Trophoblast cell (in vitro differentiated cells and primary cell): ENCODE results near the gene NUDT16L1.

ENCODE experiments used
- DNase-seq, 2 donors: peaks; one replicate each; pipeline ENCODE4 v3.0.0-alpha.2; 2016
- H2AFZ ChIP-seq: 2 replicates; pipeline ENCODE4 v1.6.1; 2013; ENCODE audit warnings: low read length, moderate library complexity, mild to moderate bottlenecking; ENCODE audit not compliant: insufficient read depth, poor library complexity
- H2AK5ac ChIP-seq: 2 replicates; pipeline ENCODE4 v1.6.1; 2013; ENCODE audit warnings: mild to moderate bottlenecking, low read length
- H2BK120ac ChIP-seq: 2 replicates; pipeline ENCODE4 v1.6.1; 2013; ENCODE audit warnings: low read length, mild to moderate bottlenecking, moderate library complexity; ENCODE audit not compliant: insufficient read depth, poor library complexity
- H2BK12ac ChIP-seq: 2 replicates; pipeline ENCODE4 v1.6.1; 2013; ENCODE audit warnings: mild to moderate bottlenecking, low read length, moderate library complexity
- H2BK5ac ChIP-seq: 2 replicates; pipeline ENCODE4 v1.6.1; 2013; ENCODE audit warnings: low read length, low read depth, moderate library complexity, mild to moderate bottlenecking; ENCODE audit not compliant: poor library complexity
- H3K14ac ChIP-seq: 2 replicates; pipeline ENCODE4 v1.6.1; 2013; ENCODE audit warnings: mild to moderate bottlenecking, low read length
- H3K18ac ChIP-seq: 2 replicates; pipeline ENCODE4 v1.6.1; 2013; ENCODE audit warnings: mild to moderate bottlenecking, low read length
- H3K23ac ChIP-seq: 2 replicates; pipeline ENCODE4 v1.6.1; 2013; ENCODE audit warnings: low read length
- H3K27ac ChIP-seq: 2 replicates; pipeline ENCODE4 v1.5.1; 2013; ENCODE audit warnings: low read depth, mild to moderate bottlenecking, inconsistent platforms, low read length, moderate library complexity
- H3K27me3 ChIP-seq: 2 replicates; pipeline ENCODE4 v1.6.1; 2013; ENCODE audit warnings: inconsistent platforms, mild to moderate bottlenecking, low read length, moderate library complexity; ENCODE audit not compliant: insufficient read depth
- H3K36me3 ChIP-seq, 2 experiments: 1 replicate in 1 of 2; 2 replicates in 1 of 2; pipeline ENCODE4 v1.6.1; 2013; ENCODE audit warnings: low read length in 2 of 2, mild to moderate bottlenecking in 2 of 2, moderate library complexity in 1 of 2; ENCODE audit not compliant: insufficient read depth in 2 of 2, control insufficient read depth in 1 of 2
- H3K4ac ChIP-seq: 2 replicates; pipeline ENCODE4 v1.6.1; 2013; ENCODE audit warnings: low read depth, mild to moderate bottlenecking, low read length, moderate library complexity
- H3K4me1 ChIP-seq, 2 experiments: 1 replicate in 1 of 2; 2 replicates in 1 of 2; pipeline ENCODE4 v1.6.1; 2013; ENCODE audit warnings: low read length in 2 of 2, mild to moderate bottlenecking in 2 of 2, moderate library complexity in 1 of 2; ENCODE audit not compliant: insufficient read depth in 2 of 2, control insufficient read depth in 1 of 2
- H3K4me2 ChIP-seq: 2 replicates; pipeline ENCODE4 v1.6.1; 2013; ENCODE audit warnings: inconsistent platforms, mild to moderate bottlenecking, low read length, moderate library complexity
- H3K4me3 ChIP-seq: 2 replicates; pipeline ENCODE4 v1.5.1; 2013; ENCODE audit warnings: mild to moderate bottlenecking, low read depth, low read length, inconsistent platforms
- H3K79me1 ChIP-seq: one replicate; pipeline ENCODE4 v1.6.1; 2013; ENCODE audit warnings: low read length
- H3K79me2 ChIP-seq: 2 replicates; pipeline ENCODE4 v1.6.1; 2013; ENCODE audit warnings: low read length, mild to moderate bottlenecking; ENCODE audit not compliant: control insufficient read depth, insufficient read depth, poor library complexity
- H3K9ac ChIP-seq: 2 replicates; pipeline ENCODE4 v1.6.1; 2013; ENCODE audit warnings: mild to moderate bottlenecking, low read length
- H3K9me3 ChIP-seq: 2 replicates; pipeline ENCODE4 v1.6.1; 2013; ENCODE audit warnings: low read depth, mild to moderate bottlenecking, control low read depth, inconsistent platforms, low read length; ENCODE audit not compliant: insufficient read depth
- H4K12ac ChIP-seq: 2 replicates; pipeline ENCODE4 v1.6.1; 2013; ENCODE audit warnings: low read depth, mild to moderate bottlenecking, low read length, moderate library complexity
- H4K8ac ChIP-seq: 2 replicates; pipeline ENCODE4 v1.6.1; 2013; ENCODE audit warnings: low read depth, mild to moderate bottlenecking, low read length, moderate library complexity
- H4K91ac ChIP-seq: one replicate; pipeline ENCODE4 v1.6.1; 2013; ENCODE audit warnings: low read depth, mild to moderate bottlenecking, low read length, moderate library complexity
- WGBS: extraction: QIAGEN DNeasy Blood & Tissue Kit; methylation state at CpG from one replicate; pipeline ENCODE4 v1.1.7; 2013; ENCODE audit warnings: missing lambda C conversion rate; ENCODE audit not compliant: insufficient read length, insufficient coverage; ENCODE audit errors: extremely low coverage; 5-methylcytosine and 5-hydroxymethylcytosine counted together

Gene NUDT16L1

DNA sequence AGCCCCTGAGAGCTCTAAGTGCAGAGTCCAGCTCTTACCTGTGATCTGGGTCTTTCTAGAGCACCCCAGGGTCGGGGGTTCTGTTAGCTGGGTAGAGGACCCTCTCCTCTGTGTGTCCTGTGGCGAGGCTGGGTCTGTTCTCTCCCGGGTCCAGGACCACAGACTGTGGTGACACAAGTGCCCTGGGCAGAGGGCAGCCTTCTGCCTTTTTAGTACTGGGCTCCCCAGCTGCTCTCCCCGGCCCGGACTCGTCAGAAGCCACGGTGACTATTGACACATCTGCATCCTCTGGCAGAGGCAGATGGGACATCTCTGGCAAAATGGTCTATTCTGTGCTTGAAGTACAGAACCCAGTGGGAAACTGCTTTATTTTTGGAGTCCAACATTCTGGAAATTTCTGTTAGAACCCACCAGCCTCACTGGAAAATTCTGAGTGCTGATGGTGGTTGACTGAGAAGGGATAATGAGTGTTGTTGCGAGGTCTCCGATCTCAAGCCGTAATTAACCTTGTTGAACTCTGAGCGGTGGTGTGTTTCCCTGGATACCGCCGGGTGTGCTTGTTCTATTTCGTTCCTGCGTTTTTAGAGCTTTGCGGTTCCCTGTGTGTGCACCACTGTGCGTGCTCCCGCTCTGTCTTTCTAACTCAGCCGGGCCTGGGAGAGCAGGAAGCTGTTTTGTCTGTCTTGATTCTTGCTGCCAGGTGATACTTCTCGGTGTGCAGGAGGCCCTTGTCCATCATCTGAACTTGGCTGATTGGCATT is 26.0 kb upstream of the NUDT16L1 start:
- Histone ChIP-seq H4K91ac (no peak overlapping the region), H3K14ac (no peak overlapping the region), H4K8ac (no peak overlapping the region), H3K79me2 (no peaks in the 10 kb centered on the region), H3K36me3 (peaks cover 52 to 75% of the 10 kb centered on the region in 2 experiments), H3K27me3 (no peaks in the 10 kb centered on the region), H2BK5ac (no peak overlapping the region), H3K4ac (no peak overlapping the region), H3K79me1 (no peaks in the 10 kb centered on the region), H3K23ac (no peak overlapping the region), H2AFZ (no peak overlapping the region), H2BK120ac (no peak overlapping the region), H3K27ac (no peak overlapping the region), H4K12ac (no peak overlapping the region), H3K9ac (no peak overlapping the region), H2BK12ac (no peak overlapping the region), H3K4me3 (no peak overlapping the region), H2AK5ac (no peak overlapping the region), H3K9me3 (no peaks in the 10 kb centered on the region), H3K4me1 (peaks cover 3 to 11% of the 10 kb centered on the region in 2 experiments), H3K18ac (no peak overlapping the region), H3K4me2 (no peak overlapping the region)
- no peak for DNase-seq
- no CpG with 5 or more reads among the region's 20 CpGs for WGBS

DNA sequence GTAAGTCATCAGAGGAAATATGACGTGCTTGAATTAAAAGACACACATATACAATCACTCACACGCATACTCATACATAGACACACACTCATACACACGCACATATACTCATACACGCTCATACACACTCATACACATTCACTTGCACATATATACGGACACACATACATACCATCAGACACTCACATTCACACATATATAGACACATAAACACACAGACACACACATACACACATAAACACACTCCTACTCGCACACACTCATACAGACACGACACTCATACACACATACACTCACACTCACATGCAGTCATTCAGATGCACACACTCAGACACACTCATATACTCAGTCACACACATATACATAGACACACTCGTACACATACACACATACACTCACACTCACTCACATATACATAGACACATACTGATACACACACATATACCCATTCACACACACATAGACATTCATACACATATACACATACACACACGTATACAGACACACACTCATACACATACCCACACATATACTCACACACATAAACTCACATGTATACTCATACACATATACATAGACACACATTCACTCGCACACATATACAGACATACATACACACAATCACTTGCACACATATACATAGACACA is 24.9 kb upstream of the NUDT16L1 start:
- H3K36me3 ChIP-seq, result peaks cover 55 to 76% of the 10 kb centered on the region in 2 experiments
- no peak overlapping the region for H4K8ac ChIP-seq
- no peak overlapping the region for H3K14ac ChIP-seq
- no peak overlapping the region for H2AFZ ChIP-seq
- no peaks in the 10 kb centered on the region for H3K79me1 ChIP-seq
- no peaks in the 10 kb centered on the region for H3K27me3 ChIP-seq
- no peaks in the 10 kb centered on the region for H3K79me2 ChIP-seq
- peaks cover 5 to 11% of the 10 kb centered on the region in 2 experiments for H3K4me1 ChIP-seq
- no peak overlapping the region for H3K9ac ChIP-seq
- H3K9me3 ChIP-seq, result no peaks in the 10 kb centered on the region
- no peak overlapping the region for H2BK120ac ChIP-seq
- H4K12ac ChIP-seq, result no peak overlapping the region
- WGBS, result 100% methylated on average over 7 of the region's 10 CpGs
- no peak overlapping the region for H3K4me2 ChIP-seq
- no peak overlapping the region for H3K27ac ChIP-seq
- no peak for DNase-seq
- no peak overlapping the region for H2BK5ac ChIP-seq
- H4K91ac ChIP-seq, result no peak overlapping the region
- no peak overlapping the region for H2BK12ac ChIP-seq
- H3K4me3 ChIP-seq, result no peak overlapping the region
- H3K18ac ChIP-seq, result no peak overlapping the region
- no peak overlapping the region for H3K4ac ChIP-seq
- H2AK5ac ChIP-seq, result no peak overlapping the region
- no peak overlapping the region for H3K23ac ChIP-seq

DNA sequence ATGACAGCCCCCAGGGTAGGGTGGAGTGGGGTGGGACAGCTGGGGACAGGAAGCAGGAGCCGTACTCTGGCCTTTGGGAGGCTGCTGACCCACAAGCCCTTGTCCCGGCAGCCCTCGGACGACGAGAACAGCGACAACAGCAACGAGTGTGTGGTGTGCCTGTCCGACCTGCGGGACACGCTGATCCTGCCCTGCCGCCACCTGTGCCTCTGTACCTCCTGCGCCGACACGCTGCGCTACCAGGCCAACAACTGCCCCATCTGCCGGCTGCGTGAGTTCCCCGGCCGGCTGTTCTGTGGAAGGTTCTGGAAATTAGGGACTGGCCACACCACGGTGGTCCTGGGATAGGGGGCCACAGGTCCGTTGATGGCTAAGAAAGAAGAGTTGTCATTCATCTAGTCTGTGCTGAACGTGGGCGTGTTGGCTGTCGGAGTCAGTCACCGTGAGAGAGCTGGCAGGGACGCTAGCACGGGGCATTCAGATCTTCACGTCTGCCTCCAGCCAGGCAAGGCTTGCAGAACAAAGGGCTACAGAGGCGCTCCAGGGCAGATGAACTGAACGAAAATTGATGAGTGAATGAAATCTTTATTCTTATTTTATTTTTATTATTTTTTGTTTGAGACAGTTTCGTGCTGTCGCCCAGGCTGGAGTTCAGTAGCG is 19.8 kb upstream of the NUDT16L1 start:
- Histone ChIP-seq H3K4me2 (no peak overlapping the region), H2AFZ (no peak overlapping the region), H3K9me3 (no peaks in the 10 kb centered on the region), H3K27ac (no peak overlapping the region), H3K4me1 (peaks cover 12 to 17% of the 10 kb centered on the region in 2 experiments), H3K14ac (no peak overlapping the region), H3K9ac (peak overlapping the region; percentile 25), H4K91ac (no peak overlapping the region), H3K4me3 (no peak overlapping the region), H2AK5ac (peak overlapping the region; percentile 79), H3K27me3 (no peaks in the 10 kb centered on the region), H2BK12ac (no peak overlapping the region), H4K12ac (peak overlapping the region; percentile 29), H3K79me1 (peaks cover 14% of the 10 kb centered on the region), H3K36me3 (peaks cover 30 to 46% of the 10 kb centered on the region in 2 experiments), H3K79me2 (no peaks in the 10 kb centered on the region), H2BK120ac (peak overlapping the region; percentile 50), H3K18ac (peak overlapping the region; percentile 30), H3K4ac (no peak overlapping the region), H4K8ac (no peak overlapping the region), H2BK5ac (no peak overlapping the region), H3K23ac (no peak overlapping the region)
- DNase-seq, result no peak
- WGBS, result no CpG with 5 or more reads among the region's 33 CpGs

DNA sequence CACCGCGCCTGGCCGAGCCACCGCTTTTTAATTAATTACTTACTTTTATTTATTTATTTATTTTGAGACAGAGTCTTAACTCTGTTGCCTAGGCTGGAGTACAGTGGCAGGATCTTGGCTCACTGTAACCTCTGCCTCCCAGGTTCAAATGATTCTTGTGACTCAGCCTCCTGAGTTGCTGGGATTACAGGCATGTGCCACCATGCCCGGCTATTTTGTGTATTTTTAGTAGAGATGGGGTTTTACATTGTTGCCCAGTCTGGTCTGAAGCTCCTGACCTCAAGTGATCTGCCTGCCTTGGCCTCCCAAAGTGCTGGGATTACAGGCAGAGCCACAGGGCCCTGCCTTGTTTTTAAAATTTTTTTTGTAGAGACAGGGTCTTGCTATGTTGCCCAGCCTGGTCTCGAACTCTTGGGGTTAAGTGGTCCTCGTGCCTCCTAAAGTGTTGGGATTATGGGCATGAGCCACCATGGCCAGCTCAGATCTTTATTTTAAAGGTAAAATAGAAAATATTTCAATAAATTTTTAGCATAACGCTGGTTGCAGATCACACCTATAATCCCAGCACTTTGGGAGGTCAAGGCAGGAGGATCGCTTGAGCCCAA is 18.3 kb upstream of the NUDT16L1 start:
- peaks cover 14% of the 10 kb centered on the region for H3K79me1 ChIP-seq
- no peak overlapping the region for H2BK120ac ChIP-seq
- H4K91ac ChIP-seq, result no peak overlapping the region
- H3K4ac ChIP-seq, result no peak overlapping the region
- H3K14ac ChIP-seq, result no peak overlapping the region
- peaks cover 27 to 33% of the 10 kb centered on the region in 2 experiments for H3K36me3 ChIP-seq
- no CpG with 5 or more reads among the region's 9 CpGs for WGBS
- no peak overlapping the region for H4K12ac ChIP-seq
- H3K9me3 ChIP-seq, result no peaks in the 10 kb centered on the region
- H3K27ac ChIP-seq, result no peak overlapping the region
- no peak overlapping the region for H2BK5ac ChIP-seq
- no peak overlapping the region for H3K4me2 ChIP-seq
- peaks cover 22 to 27% of the 10 kb centered on the region in 2 experiments for H3K4me1 ChIP-seq
- H3K18ac ChIP-seq, result no peak overlapping the region
- peaks cover 2% of the 10 kb centered on the region for H3K79me2 ChIP-seq
- no peak for DNase-seq
- no peak overlapping the region for H3K23ac ChIP-seq
- H3K4me3 ChIP-seq, result no peak overlapping the region
- H3K9ac ChIP-seq, result no peak overlapping the region
- no peak overlapping the region for H2AFZ ChIP-seq
- H3K27me3 ChIP-seq, result no peaks in the 10 kb centered on the region
- H4K8ac ChIP-seq, result no peak overlapping the region
- H2BK12ac ChIP-seq, result no peak overlapping the region
- H2AK5ac ChIP-seq, result no peak overlapping the region
